ENCODE data around the gene ZNF407.

DNA sequence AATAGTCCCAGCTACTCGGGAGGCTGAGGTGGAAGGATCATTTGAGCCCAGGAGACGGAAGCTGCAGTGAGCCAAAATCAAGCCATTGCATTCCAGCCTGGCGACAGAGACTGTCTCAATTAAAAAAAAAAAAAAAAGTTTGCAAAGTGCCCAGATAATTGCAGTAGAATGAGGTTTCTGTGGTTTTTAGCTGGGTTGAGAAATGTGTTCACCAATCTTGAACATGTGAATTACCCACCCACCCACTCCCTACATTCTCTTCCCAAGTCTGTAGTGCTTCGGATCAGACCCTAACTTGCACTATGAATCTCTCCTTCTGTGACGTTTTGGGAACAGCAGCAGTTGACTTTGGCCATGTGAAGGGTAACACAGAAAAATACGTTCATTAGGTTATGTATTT lies 363.9 kb downstream of the ZNF407 start:
- TF ChIP-seq CTCF (IDR thresholded peaks at IDR 0.05) = no peak
- no peak for TF ChIP-seq POLR2A (IDR thresholded peaks at IDR 0.05)
